ENCODE results near the gene LSM14B.

DNA sequence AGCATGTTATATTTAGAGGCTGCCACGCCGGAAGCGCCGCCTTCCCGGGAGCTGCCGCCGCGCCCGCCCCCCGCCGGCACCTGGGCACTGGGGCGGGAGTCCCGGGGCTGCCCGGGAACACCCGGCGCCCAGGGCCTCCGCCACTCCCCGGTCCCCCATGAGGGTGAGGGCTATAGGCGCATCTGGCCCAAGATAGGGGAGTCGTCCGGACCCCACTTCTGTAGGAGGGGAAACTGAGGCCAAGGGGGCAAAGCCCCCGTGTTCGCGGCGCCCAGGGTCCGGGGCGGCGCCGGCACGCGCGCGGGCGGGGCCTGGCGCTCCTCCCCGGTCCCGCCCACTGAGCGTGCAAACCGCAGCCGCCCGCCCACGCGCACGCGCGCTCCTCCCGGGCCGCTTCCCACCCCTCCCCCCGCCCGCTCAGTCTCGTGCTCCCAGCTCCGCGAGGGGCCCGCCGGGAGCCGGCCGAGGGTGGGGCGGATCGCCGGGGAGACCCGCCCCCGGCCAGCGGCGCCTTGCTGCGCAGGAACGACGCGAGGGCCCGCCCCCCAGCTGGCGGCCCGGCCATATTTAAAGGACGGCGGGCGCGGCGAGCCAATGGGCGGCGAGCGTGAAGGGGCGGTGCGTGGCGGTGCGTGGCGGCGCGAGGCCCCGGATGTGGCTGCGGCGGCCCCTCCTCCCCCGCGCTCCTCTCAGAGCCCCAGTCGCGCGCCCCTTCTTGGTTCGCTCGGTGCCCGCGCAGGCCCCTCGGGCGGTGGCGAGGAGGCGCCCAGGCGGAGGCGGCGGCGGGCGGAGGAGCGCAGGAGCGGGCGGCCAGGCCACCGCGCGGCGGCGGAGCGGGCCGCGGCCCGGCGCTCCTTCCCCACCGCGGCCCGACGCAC, at the start of gene LSM14B:
- peak; percentile 22 to 60 for TF ChIP-seq POLR2A (IDR thresholded peaks at IDR 0.05)
- peak in 2 of 4 experiments; percentile 2 to 5 for TF ChIP-seq CTCF (IDR thresholded peaks at IDR 0.05)

All from uterus (tissue), 2 donors.